ENCODE data around the gene MX2.
"Not testable (repeated sequence)": the region's sequence is repeated elsewhere in the genome, so short reads cannot be mapped to it uniquely, and the experiment has no call there.

The MX2 gene

DNA sequence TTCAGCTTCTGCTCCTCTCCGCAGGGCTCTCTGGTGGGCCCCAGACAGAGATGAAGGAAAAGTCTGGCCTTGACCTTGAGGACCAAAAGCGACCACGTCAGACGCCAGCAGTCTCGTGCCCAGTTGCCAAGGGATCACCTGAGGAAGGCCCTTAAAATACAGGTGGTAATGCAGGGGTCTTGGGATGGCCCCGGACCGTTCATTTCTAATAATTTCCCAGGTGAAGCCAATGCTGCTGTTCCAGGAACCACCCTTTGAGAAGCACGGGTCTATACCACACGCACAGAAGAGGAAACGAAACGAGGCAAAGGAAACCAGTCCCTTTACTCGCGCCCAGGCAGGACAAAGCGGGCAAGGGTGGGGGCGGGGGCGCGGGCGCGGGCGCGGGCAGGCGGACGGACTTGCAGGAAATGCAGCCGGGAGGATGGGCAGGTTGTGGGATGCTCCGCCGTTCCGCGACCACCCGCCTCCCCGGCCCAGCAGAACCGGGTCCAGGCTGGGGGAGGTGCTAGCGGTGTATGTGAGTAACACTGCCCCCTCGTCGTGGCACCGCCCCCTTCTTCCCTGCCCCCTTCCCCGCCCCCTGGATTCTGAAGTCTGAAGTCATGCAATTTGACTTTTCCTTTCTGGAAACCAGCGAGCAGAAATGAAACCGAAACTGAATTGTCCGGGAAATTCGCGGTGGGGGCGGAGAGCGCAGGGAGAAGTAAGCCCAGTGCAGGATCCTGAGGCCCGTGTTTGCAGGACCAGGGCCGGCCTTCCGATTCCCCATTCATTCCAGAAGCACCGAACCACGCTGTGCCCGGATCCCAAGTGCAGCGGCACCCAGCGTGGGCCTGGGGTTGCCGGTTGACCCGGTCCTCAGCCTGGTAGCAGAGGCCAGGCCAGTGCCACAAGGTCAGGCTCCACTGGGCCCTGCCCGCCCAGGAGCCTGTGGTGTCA, 58.4 kb downstream of the MX2 start:
- DNase-seq, result peak; percentile 94

DNA sequence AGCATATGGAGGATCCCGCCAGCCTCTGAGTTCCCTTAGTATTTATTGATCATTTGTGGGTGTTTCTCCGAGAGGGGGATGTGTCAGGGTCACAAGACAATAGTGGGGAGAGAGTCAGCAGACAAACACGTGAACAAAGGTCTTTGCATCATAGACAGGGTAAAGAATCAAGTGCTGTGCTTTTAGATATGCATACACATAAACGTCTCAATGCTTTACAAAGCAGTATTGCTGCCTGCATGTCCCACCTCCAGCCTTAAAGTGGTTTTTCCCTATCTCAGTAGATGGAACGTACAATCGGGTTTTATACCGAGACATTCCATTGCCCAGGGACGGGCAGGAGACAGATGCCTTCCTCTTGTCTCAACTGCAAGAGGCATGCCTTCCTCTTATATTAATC, 59.2 kb downstream of the MX2 start:
- DNase-seq, result not testable (repeated sequence)

DNA sequence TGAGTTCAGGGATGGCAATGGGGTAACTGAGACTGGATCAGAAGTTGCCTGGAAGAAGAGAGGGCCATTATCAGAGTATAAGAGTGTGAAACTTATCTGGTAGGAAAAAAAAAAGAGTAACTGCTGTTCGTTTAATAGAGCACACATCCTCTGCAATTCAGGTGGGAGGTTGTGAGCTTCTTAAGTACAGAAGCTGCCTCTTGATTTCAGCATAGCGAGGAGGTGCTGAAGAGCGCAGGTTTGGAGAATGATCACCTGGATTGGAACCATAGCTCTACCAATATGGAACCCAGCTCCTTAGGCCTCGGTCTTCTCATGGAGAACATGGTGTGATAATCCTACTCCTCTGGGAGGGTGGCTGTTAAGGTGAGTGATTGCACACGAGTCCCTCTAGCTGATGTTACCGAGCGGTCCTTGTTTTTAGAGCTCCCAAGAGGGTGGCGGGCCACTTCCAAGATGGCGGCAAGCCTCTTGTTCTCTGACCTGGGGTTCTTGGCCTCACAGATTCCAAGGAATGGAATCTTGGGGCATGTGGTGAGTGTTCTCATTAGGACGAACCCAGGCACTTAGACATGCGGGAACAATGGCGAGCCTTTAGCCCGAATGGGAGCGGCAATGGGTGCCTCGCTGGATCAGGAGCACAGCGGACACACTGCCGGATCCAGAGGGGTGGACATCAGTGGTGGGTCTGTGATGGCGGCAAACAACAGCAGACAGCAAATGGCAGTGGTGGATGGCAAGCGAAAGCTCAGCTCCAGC, 60.9 kb downstream of the MX2 start:
- DNase-seq, result no peak

DNA sequence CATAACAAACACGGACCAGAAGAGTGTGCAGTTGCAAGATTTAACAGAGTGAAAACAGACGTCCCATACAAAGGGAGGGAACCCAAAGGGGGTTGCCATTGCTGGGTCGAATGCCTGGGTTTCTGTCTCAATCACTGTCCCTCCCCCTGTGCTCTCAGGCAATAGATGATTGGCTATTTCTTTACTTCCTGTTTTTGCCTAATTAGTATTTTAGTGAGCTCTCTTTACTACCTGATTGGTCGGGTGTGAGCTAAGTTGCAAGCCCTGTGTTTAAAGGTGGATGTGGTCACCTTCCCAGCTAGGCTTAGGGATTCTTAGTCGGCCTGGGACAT, 61.4 kb downstream of the MX2 start:
- DNase-seq, result not testable (repeated sequence)

DNA sequence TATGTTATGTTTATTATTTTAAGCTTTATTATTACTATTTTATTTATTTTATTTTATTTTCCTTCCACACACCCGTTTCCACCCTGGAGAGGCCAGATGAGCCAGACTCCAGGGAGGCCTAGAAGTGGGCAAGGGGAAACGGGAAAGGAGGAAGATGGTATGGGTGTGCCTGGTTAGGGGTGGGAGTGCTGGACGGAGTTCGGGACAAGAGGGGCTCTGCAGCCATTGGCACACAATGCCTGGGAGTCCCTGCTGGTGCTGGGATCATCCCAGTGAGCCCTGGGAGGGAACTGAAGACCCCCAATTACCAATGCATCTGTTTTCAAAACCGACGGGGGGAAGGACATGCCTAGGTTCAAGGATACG, 63.7 kb downstream of the MX2 start:
- DNase-seq, result no peak

DNA sequence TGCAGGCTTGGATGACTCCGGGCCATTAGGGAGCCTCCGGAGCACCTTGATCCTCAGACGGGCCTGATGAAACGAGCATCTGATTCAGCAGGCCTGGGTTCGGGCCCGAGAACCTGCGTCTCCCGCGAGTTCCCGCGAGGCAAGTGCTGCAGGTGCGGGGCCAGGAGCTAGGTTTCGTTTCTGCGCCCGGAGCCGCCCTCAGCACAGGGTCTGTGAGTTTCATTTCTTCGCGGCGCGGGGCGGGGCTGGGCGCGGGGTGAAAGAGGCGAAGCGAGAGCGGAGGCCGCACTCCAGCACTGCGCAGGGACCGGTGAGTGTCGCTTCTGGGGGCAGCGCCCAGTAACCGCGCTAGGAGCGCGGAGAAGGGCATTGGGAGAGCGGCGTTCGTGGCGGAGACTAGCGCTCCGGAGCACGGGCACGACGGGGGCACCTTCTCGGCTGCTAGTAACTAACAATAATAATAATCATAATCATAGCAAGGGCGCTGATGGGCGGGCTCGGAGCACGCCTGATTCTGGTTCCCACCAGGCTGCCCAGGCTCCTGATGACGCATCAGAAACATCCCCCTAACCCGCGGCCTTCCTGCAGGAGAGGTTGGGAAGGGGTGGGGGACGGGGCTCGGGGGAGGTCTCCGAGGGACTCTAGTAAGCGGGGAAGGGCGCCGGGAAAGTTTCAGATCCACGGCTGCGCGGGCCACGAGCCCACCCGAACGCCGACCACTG, 64.3 kb downstream of the MX2 start, which contains the start of gene MX1:
Gene MX1, plus strand, starts transcription at position 286 of the 722 bp plus-strand sequence. CDS start 5,832 bp downstream, outside the sequence.
- peak; percentile 61 for DNase-seq

DNA sequence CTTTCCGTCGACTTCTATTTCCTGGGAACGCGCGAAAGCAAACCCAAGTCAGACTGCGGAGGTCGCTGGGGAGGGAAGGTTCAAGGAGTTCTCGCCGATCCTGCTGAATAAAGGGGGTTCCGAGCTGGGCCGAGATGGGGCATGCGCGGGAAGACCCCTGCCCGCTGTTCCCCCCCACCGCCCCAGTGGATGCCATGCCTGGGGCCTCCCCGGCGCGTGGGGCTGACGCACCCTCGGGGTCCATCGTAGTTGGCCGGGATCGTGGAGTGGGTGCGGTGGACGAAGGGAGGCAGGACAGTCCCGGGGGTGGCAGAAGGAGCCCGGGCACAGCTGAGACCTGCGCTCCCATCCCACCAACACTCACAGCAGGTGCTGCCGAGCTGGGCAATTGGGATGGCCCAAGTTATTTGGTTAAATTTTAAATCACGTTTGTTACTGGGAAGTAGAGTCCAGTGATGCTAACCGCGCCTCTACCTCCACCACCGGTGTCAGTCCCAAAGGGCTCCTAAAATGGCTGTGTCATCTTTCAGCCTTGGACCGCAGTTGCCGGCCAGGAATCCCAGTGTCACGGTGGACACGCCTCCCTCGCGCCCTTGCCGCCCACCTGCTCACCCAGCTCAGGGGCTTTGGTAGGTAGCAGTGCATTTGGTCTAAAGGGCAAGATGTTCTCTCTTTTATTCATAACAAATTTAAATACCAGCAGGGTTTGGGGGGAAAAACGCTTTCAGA, 65.0 kb downstream of the MX2 start:
- DNase-seq, result no peak

DNA sequence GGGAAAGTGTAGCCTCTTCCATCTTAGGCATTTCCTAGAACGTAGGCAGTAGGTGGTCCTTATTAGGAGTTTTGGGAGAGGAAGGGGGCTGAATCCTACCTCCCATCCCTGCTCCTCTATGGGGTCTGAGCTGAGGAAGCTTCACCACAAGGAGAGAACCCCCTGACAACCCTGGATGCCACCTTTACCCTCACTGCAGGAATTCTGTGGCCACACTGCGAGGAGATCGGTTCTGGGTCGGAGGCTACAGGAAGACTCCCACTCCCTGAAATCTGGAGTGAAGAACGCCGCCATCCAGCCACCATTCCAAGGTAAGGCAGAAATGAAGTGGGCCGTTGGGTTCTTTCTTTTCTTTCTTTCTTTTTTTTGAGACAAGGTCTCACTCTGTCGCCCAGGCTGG, 65.7 kb downstream of the MX2 start:
- no peak for DNase-seq

DNA sequence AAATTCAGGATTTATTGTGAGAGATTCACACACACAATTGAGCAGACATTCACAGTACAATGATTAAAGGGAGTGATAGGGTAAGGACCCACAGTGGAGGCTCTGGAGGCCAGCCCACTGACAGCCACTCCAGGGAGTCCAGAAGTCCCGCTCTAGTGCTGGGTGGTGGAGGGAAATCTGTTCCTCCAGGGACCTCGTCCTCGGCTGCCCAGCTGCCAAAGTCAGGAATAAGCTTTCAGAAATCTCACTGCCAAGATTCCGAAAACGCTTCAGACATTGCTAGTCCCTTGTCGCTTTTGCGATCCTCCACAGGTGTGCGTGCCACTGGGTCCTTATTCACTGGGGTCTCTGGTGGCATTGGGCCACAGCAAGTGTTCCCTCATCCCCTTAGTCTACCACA, 66.5 kb downstream of the MX2 start:
- no peak for DNase-seq

DNA sequence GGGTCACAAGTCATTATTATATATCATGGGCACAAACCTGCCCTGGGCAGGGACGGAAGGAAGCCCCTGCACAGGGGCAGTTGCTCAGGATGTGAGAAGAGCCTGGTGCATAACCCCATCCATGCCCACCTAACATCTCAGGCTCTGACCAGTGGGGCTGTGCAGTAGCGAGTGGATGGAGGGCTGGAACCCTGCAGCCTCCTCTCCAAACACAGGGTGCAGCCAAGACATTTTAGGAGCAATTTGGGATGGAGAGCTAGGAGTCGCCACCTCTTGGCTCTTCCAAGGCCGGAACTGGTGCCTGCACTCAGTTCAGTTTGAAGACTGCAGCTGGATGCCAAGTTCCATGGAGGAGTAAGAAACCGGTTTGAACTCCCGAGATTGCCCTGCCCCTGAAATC, 67.0 kb downstream of the MX2 start:
- no peak for DNase-seq

DNA sequence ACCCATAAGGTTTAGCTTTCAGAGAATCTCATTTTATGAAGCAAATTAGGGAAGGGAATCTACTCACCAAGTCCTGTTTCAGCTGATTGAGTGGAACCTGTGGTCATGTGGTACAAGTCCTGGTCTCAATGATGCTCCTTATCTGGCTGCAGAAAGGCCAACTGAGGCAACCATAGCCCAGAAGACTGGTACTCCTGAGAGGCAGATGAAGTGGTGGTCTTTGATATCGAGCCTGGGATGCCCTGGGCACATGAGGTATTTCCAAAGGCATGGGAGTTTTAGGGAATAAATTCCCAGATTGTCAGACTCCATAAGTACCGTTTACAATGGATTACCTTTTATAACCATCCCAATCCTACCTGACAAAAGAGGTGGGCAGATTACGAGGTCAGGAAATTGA, 67.5 kb downstream of the MX2 start:
- DNase-seq, result no peak

DNA sequence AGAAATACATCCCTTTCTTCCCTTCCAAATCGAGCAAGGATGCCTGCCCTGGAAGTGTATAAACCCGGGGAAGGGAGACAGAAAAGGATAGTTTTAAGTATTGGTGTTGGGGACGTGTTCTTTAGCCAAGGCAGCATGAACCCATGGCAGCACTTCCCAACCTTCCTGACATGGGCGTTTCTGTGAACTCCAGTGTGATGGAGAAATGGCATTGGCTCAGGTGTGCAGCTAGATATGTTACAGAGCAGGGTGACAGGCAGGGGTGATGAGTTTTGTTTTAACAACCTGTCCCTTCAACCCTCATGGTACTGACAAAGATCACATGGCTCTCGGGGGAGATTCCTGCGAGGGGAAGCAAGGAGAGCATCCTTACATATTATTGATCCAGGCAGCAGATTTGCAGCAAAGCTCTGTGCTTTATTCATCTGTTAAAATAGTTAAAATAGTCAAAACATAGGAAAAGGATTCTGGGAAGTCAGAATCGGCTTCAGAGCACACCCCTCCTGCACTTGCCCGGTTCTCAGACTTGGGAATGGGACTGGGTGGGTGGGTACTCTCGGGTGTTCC, 68.2 kb downstream of the MX2 start:
- no peak for DNase-seq

DNA sequence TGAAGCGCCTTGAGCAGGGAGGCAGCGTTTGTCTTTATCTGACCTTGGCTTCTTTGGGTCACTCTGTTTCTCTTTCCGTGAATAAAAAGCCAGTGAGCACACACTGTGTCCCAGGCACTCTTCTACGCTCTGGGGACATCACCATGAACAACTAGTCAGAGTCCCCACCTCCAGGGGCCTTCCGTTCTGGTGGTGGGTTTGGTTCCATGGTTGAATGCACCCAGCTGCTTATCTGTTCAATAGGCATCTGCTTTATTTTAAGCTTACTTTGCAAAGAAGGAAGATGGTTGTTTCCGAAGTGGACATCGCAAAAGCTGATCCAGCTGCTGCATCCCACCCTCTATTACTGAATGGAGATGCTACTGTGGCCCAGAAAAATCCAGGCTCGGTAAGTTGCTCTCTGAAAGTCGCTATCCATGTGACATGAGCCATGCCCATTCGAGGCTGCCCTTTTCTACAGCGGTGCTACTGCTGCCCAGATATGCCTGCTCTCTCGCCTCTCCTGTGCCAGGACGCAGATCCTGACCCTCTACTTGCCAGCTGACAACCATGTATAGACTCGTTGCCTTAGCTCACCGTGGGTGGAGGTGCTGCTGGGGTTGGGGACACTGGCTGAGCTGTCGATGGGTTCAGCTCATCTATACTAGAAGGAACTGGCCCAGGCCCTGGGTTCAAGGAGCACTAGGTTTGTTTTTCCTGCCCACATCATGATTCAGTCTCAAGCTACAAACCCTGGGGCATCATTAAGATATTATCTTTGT, 70.1 kb downstream of the MX2 start:
- no peak for DNase-seq

DNA sequence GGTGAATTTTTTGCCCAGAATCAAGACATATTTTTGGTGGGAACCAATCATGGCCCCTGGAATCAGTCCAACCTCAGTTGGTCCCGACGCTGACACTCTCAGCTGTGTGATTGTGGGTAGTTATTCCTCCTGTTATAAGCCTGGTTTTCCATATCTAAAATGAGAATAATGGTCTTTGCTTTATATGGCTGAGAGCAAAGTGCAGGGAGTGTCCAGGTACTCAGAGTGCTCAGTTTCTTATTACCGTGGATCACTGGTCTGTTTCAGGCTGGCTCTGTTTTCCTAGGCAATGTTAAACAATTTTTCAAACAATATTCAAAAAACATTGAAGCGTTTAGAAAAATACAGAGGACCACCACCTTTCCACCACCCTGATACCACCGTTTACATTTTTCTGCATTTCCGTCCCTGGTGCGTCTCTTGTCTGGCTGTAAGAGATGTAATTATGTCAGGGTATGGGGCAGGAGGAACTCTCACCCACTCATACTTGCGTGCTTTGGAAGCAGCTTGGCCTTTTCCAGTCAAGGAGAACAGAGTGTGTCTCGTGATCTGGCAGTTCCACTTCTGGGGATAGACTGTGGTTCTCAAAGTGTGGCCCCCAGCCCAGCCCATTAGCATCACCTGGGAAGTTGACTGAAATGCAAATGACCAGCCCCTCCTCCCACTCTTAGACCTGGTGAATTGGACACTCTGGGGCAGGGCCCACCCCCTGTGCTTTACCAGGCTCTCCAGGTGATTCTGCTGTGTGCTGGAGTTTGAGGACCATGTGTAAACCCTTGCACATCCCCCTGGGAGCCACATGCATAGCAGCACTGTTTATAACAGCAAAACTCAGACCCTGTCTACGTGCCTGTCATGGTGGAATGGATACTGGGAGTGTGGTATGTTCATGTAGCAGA, 71.0 kb downstream of the MX2 start:
- DNase-seq, result no peak

DNA sequence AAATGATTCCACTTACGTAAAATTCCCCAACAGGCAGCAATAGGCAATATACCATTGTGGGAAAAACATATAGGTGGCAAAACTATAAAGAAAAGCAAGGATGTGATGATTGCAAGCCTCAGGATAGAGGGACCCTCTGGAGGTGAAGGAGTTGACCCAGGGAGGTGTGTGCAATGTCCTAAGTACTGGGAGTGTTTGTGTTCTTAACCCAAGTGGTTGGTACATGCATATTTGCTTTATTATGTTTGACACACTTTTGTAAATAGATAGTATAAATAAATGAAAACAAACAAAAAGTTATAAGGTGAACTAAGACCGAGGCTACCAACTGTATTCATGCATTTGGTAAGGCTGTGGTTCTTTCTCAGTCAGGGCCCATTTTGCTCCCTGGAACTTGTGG, 71.7 kb downstream of the MX2 start:
- no peak for DNase-seq

DNA sequence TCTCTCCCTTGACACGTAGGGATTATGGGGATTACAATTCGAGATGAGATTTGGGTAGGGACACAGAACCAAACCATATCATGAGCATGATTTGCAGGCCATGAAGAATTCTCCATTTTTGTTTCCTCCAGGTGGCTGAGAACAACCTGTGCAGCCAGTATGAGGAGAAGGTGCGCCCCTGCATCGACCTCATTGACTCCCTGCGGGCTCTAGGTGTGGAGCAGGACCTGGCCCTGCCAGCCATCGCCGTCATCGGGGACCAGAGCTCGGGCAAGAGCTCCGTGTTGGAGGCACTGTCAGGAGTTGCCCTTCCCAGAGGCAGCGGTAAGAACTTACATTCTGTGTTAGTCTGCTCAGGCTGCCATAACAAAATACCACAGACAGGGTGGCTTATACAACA, 73.9 kb downstream of the MX2 start:
- no peak for DNase-seq

DNA sequence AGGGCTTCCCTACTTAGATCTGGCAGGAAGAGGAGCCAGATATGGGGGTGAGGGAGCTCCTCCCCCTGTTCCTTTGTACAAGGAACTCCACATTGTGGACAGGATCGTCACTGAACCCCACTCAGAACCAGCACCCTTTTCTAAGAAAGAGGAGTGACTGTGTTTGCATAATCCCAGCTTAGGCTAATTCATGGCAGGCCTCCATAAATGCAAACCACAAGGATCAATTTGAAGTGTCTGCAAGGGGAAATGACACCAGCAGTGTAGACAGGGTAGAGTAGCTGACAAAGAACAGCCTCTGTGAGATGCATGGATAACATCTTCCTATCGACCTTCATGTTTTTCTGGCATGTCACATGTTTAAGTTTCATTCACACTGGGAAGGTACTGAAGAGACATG, 75.9 kb downstream of the MX2 start:
- DNase-seq, result no peak

DNA sequence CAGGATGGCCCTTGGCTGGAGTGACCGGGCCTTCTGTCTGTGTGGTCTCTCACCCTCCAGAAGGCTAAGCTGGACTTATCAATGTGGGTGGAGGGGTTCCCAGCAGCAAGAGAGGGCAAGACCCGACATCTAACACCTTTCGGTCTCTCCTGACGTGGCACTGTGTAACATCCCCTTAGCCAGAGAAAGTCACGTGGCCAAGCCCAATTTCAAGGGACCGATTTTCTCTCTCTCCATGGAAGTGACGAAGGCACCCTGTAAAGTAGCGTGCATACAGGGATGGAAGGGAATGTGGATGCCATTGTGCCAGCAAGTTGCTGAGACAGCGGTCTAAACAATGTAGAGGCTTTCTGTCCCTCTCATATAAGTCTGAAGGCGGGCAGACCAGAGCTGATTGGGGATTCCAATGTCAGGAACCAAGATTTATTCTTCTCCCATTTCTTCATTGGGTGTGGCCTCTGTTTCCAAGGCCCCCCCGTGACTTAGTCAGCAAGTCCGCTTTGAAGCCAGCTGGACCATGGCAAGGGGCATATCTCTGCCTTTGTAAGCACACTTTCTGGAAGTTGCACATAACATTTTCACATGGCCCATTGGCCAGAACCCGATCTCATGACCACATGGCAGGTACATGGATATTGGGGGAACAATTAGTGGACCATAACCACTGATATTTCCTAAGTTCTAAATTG, 76.7 kb downstream of the MX2 start:
- DNase-seq, result no peak

DNA sequence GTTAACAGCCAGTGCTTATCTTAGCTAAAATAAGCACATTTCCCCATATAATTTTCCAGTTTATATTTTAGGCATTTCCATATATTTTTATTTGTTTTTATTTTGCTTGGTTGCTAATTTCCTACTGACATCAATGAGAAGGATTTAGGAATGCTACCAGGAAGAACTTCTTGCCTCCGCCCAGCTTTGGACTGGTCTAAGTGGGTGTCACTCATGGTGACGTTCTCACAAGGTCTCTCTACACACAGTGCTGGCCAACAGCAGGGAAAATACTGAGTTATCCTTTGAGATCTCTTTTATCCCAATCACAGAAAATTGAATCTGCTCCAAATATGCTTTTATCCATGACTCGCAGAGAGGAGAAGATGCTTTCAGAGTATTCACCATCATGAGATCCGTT, 77.4 kb downstream of the MX2 start:
- no peak for DNase-seq

DNA sequence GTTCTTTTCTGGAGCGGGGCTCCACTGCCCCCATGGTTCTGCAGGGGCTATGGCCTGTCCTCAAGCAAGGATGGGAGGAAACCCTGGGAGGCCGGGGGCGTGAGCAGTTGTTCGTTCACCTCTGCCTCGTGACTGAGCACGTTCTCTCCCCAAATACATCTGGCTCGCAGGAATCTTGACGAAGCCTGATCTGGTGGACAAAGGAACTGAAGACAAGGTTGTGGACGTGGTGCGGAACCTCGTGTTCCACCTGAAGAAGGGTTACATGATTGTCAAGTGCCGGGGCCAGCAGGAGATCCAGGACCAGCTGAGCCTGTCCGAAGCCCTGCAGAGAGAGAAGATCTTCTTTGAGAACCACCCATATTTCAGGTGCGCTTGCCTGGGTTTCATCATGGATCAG, 79.7 kb downstream of the MX2 start:
- DNase-seq, result no peak

Measured in right hindlimb (tissue), 1 donor.